Mucosa of rectum (tissue), 2 donors: ENCODE data around the gene LANCL3.

Experiments
- H3K27ac ChIP-seq, 2 donors: one replicate each; pipeline ENCODE4 v1.7.0; 2013; ENCODE audit warnings: inconsistent platforms in 2 of 2, low read depth in 2 of 2, low read length in 2 of 2
- H3K27me3 ChIP-seq, 2 donors: one replicate each; pipeline ENCODE4 v1.7.0; 2013; ENCODE audit warnings: low read length in 2 of 2; ENCODE audit not compliant: control insufficient read depth in 2 of 2, insufficient read depth in 2 of 2
- H3K36me3 ChIP-seq, 2 donors: one replicate each; pipeline ENCODE4 v1.7.0; 2013; ENCODE audit warnings: low read length in 2 of 2; ENCODE audit not compliant: control insufficient read depth in 2 of 2, insufficient read depth in 2 of 2
- H3K4me1 ChIP-seq, 2 donors: one replicate each; pipeline ENCODE4 v1.7.0; 2013; ENCODE audit warnings: low read length in 2 of 2, mild to moderate bottlenecking in 1 of 2; ENCODE audit not compliant: control insufficient read depth in 2 of 2, insufficient read depth in 2 of 2
- H3K4me3 ChIP-seq, 2 donors: one replicate each; pipeline ENCODE4 v1.7.0; 2013; ENCODE audit warnings: low read length in 2 of 2
- H3K9ac ChIP-seq, 2 donors: one replicate each; pipeline ENCODE4 v1.7.0; 2013; ENCODE audit warnings: low read length in 2 of 2, low read depth in 1 of 2, mild to moderate bottlenecking in 1 of 2
- H3K9me3 ChIP-seq, 2 donors: one replicate each; pipeline ENCODE4 v1.7.0; 2013; ENCODE audit warnings: low read length in 2 of 2; ENCODE audit not compliant: control insufficient read depth in 2 of 2
- donor health status: healthy.
- donor health status: Normal muscosa, but diverticular disease.

The LANCL3 gene

GRCh38 chrX:37690119-37690518, 118.7 kb downstream of the LANCL3 start:
- H3K27me3 ChIP-seq: no peaks in the 10 kb centered on the region
- H3K4me3 ChIP-seq: no peak overlapping the region
- no peak overlapping the region for H3K27ac ChIP-seq
- no peaks in the 10 kb centered on the region for H3K9me3 ChIP-seq
- H3K9ac ChIP-seq: no peak overlapping the region
- no peaks in the 10 kb centered on the region for H3K36me3 ChIP-seq
- peaks cover 0 to 3% of the 10 kb centered on the region in 2 donors for H3K4me1 ChIP-seq

GRCh38 chrX:37692918-37693317, 121.5 kb downstream of the LANCL3 start:
- Histone ChIP-seq H3K4me3 (no peak overlapping the region), H3K36me3 (no peaks in the 10 kb centered on the region), H3K27ac (no peak overlapping the region), H3K4me1 (peaks cover 0 to 3% of the 10 kb centered on the region in 2 donors), H3K27me3 (no peaks in the 10 kb centered on the region), H3K9ac (no peak overlapping the region), H3K9me3 (no peaks in the 10 kb centered on the region)

GRCh38 chrX:37697169-37697760, 125.8 kb downstream of the LANCL3 start:
- Histone ChIP-seq H3K36me3 (no peaks in the 10 kb centered on the region), H3K27me3 (no peaks in the 10 kb centered on the region), H3K4me1 (peaks cover 0 to 3% of the 10 kb centered on the region in 2 donors), H3K9ac (no peak overlapping the region), H3K9me3 (no peaks in the 10 kb centered on the region), H3K27ac (no peak overlapping the region), H3K4me3 (no peak overlapping the region)

DNA sequence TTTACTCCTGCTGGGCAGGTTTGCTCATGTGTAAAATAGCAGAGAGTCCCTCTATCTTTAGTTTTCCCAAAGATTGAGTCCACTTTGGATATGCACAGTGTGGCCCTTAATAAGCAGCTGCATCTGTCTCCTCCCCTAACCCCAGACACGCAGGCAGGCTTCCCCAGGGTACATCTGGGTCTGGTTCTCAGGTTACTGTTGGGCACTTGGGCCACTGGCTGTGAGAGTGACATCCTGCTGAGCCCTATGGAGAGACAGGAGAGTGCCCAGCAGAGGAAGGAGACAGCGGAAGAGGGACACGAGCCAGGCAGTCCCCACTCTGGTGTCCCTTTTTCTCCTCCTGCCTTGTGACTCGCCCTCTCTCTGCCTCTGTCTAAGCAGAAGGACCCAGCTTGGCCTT, 130.1 kb downstream of the LANCL3 start:
- Histone ChIP-seq H3K36me3 (no peaks in the 10 kb centered on the region), H3K9me3 (no peaks in the 10 kb centered on the region), H3K27me3 (no peaks in the 10 kb centered on the region), H3K9ac (no peak overlapping the region), H3K4me1 (peaks cover 0 to 3% of the 10 kb centered on the region in 2 donors), H3K27ac (no peak overlapping the region), H3K4me3 (no peak overlapping the region)

- Histone ChIP-seq H3K9ac (no peak overlapping the region), H3K9me3 (no peaks in the 10 kb centered on the region), H3K27ac (no peak overlapping the region), H3K27me3 (no peaks in the 10 kb centered on the region), H3K4me3 (no peak overlapping the region), H3K4me1 (no peaks in the 10 kb centered on the region), H3K36me3 (no peaks in the 10 kb centered on the region)
Measured at GRCh38 chrX:37711991-37712390, 140.5 kb downstream of the LANCL3 start.

DNA sequence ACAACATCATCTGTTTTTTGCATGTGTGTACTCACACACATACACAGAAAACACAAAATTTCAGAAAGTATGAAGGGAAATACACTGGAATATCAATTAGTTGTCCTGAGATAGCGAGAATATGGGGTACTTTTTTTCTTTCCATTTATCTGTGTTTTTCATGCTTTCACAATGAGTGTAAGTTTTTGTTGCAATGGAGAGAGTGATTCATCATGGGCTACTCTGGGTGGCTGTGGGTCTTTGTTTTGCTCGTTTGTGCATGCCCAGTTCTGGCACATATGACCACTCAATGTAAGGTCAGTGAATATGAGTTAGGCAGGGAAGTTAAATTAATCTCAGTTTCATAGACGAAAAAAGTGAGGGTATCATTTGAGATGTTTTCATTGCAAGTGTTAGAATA, 141.0 kb downstream of the LANCL3 start:
- Histone ChIP-seq H3K9ac (no peak overlapping the region), H3K36me3 (no peaks in the 10 kb centered on the region), H3K9me3 (no peaks in the 10 kb centered on the region), H3K27ac (no peak overlapping the region), H3K4me3 (no peak overlapping the region), H3K4me1 (no peaks in the 10 kb centered on the region), H3K27me3 (no peaks in the 10 kb centered on the region)

DNA sequence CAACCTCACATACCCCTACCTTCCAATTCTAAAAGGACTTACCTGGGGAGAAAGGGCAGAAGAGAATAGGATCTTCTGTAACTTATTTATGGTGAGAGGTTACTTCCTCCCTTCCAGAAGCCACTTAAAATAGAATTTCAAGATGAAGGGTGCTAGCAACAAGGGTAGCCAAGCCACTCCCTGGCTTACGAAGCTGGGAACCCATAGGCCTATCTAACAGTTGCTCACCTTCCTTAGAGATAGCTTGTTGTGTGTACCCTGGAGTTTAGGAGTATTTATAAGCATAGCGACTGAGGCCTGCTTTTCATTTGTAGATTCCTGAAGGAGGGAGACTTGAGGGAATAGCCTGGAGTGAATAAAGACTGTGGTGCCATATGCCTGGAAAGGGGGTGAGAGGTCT, 143.0 kb downstream of the LANCL3 start:
- H3K9me3 ChIP-seq: peaks cover 0 to 4% of the 10 kb centered on the region in 2 donors
- H3K4me1 ChIP-seq: no peaks in the 10 kb centered on the region
- H3K27ac ChIP-seq: no peak overlapping the region
- H3K4me3 ChIP-seq: no peak overlapping the region
- no peaks in the 10 kb centered on the region for H3K36me3 ChIP-seq
- H3K9ac ChIP-seq: no peak overlapping the region
- H3K27me3 ChIP-seq: no peaks in the 10 kb centered on the region

- no peaks in the 10 kb centered on the region for H3K36me3 ChIP-seq
- no peak overlapping the region for H3K27ac ChIP-seq
Measured at GRCh38 chrX:37716602-37717001, 145.1 kb downstream of the LANCL3 start.

GRCh38 chrX:37717708-37718107, 146.2 kb downstream of the LANCL3 start:
- Histone ChIP-seq H3K27ac (no peak overlapping the region), H3K4me3 (no peak overlapping the region), H3K36me3 (no peaks in the 10 kb centered on the region), H3K9me3 (peaks cover 0 to 4% of the 10 kb centered on the region in 2 donors), H3K27me3 (no peaks in the 10 kb centered on the region), H3K4me1 (no peaks in the 10 kb centered on the region), H3K9ac (no peak overlapping the region)

More at GRCh38 chrX:37716602-37717001, 145.1 kb downstream of the LANCL3 start:
- H3K4me1 ChIP-seq: no peaks in the 10 kb centered on the region
- no peak overlapping the region for H3K4me3 ChIP-seq
- H3K9ac ChIP-seq: no peak overlapping the region
- no peaks in the 10 kb centered on the region for H3K27me3 ChIP-seq
- H3K9me3 ChIP-seq: peaks cover 0 to 4% of the 10 kb centered on the region in 2 donors

GRCh38 chrX:37722595-37722994, 151.1 kb downstream of the LANCL3 start:
- Histone ChIP-seq H3K27ac (no peak overlapping the region), H3K9ac (no peak overlapping the region), H3K27me3 (no peaks in the 10 kb centered on the region), H3K9me3 (peaks cover 0 to 4% of the 10 kb centered on the region in 2 donors), H3K4me1 (no peaks in the 10 kb centered on the region), H3K36me3 (no peaks in the 10 kb centered on the region), H3K4me3 (no peak overlapping the region)

DNA sequence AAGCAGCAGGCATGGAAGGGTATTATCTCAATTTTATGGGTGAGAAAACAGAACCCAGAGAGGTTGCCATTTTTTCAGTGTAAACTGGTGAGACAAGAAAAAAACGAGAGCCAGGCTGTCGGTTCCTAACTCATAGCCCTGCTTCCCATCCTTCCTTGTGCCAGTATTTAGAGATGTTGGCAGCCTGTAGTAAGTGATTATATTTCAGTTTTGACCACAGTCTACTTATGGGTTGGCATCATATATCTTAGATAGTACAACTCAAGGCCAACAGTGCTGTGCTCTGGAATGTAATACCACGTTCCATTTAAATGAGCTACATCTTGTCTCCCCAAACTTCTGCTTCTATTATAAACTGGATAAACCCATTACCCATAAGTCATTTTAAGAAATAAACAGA, 154.9 kb downstream of the LANCL3 start:
- Histone ChIP-seq H3K4me3 (no peak overlapping the region), H3K36me3 (no peaks in the 10 kb centered on the region), H3K9ac (no peak overlapping the region)

More for the DNA sequence above, 154.9 kb downstream of the LANCL3 start:
- no peak overlapping the region for H3K27ac ChIP-seq
- H3K4me1 ChIP-seq: no peaks in the 10 kb centered on the region
- no peaks in the 10 kb centered on the region for H3K9me3 ChIP-seq
- no peaks in the 10 kb centered on the region for H3K27me3 ChIP-seq
